HPDE6-E6E7 (cell line): ENCODE data around the gene TRPM3.

Source experiments
- DNase-seq: peaks from one replicate; pipeline ENCODE4 v3.0.0; 2011; ENCODE audit warnings: missing footprints; ENCODE audit errors: extremely low spot score

Gene TRPM3

DNA sequence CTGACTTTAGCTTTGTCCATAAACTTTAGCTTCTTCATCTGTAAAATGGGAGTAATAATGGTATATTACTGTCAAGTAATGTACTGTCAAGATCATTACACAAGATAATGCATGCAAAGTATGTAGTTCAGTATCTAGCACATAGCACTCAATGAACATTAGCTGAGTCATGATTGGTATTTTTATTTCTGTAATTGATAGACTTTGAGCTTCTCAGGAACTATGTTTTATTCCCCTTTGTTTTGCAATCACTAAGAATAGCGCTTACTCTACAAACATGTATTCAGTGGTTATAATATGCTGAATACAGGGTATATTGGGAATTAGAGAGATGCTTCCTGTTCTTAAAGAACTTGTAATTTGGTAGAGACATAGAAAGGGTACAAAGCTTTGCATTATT lies 564.6 kb downstream of the TRPM3 start:
- no peak for DNase-seq

GRCh38 chr9:70554881-70555280 lies 566.5 kb downstream of the TRPM3 start:
- no peak for DNase-seq

DNA sequence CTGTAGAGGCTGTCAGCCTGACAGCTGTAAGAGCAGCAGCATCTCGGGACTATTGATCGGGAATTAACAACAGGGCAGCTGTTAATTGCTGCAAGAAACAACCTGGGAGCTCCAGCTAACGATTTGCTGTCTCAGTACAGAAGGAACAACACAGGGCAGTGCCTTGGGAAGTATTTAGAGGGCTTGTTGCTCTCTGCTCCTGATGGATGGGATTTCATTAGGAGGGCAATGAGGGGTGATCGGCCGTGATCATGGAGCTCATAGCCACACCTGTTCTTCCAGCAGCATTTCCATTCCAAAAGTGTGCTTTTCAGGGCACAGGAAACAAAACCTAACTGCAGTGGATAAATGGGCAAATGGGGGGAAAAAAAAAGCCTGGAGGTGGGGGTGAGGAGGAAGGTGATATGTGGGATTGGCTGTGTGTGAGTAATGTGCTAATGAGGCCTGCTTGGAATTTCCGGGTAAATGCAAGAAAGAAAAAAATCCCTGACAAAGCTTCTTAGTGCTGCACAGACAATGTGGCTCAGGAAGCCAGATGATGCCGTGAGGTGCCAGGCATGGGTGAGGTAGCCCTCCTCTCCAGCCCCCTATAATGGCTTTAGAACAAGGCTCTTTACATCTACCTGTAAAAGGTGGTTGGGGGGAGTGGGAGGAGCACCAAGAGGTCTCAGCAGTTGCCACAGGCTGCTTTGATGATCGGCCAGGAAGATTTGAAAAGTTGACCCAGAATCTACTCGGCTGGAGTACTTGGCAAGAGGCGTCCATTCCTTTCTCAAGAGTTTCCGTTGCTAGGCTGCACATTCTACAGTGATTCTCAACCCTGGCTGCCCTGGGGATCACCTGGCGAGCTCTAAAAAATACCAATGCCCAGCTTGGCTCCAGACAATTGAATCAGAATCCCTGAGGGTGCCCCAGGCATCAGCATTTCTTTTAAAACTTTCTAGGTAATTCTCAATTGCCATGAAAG lies 567.4 kb downstream of the TRPM3 start:
- peak; percentile 63 for DNase-seq

GRCh38 chr9:70552561-70552960 lies 568.9 kb downstream of the TRPM3 start:
- DNase-seq: no peak

DNA sequence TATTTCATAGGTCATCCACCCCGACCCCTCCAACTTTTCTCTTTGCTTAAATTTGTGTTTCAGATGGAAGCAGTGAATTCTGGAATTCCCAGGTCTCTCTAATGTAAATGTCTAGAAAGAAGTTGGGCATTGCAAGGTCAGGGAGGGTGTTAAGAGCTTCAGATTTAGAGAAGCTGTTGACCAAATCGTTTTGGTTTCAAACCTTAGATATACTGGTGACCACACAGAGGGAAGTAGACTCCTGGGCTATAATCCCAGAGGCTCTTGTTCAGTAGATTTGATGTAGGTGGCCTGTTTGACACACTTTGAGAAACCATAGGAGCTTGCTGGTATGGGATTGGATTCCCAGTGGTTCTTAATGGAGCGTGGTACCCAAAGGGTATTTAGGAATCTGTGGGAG lies 569.6 kb downstream of the TRPM3 start:
- DNase-seq: no peak

DNA sequence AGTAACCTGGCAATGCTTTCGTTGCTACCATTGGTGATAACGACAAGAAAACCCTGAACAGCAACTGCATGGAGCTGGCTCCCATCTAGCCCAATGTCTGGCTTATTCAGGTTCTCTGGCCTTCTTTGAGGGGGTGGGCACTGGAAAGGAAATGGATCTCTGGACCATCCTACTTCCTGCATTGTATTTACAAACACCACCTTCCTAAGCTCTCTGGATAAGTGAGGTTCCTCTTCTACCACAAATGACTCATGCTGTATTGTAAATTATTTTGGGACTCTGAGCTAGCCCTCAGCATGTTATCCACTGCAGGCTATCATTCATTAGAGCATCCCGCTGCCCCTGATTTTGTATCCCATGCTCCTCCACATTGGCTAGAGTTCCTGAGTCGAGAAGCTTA lies 570.0 kb downstream of the TRPM3 start:
- DNase-seq: no peak

DNA sequence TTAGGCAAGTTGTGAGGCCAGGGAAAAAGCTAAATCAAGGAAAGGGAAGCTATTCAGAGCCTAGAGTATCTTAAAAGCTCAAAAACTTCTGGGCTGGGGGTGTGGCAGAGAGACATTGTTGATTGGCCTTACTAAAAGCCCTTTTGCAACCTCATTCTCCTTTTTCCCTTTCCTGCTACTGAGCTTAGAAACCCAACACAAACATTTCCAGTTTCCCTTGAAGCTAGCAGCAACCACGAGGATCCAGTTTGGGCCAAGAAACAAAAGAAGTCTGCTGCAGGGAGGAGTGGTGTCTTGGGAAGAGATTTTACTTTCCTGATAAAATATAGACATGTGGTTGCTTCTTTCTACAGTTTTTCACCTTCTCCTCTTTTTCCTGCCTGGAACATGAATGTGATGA lies 571.5 kb downstream of the TRPM3 start:
- no peak for DNase-seq

- DNase-seq: no peak
These were observed 579.0 kb downstream of the TRPM3 start for GRCh38 chr9:70542311-70542931.

GRCh38 chr9:70540016-70540415 lies 581.4 kb downstream of the TRPM3 start:
- no peak for DNase-seq

GRCh38 chr9:70539526-70539925 lies 581.9 kb downstream of the TRPM3 start:
- no peak for DNase-seq

DNA sequence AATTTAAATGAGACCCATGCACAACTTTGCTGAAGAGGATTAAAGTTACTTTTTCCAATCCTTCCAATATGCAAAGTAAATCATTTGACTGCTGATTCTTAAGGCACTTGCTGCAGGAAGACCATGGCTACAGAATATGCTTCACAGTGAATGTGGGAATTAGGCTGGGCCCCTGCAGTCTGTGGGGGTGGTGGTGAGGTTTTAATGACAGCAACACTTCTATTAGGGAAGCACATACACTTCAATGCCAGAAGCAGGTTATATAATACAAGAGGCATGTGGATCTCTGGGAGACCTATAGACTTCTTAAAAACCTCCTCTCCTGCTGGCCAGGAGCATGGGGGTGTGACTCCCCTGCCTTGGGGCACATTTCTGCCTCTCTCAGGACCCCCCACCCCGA lies 582.4 kb downstream of the TRPM3 start:
- no peak for DNase-seq

DNA sequence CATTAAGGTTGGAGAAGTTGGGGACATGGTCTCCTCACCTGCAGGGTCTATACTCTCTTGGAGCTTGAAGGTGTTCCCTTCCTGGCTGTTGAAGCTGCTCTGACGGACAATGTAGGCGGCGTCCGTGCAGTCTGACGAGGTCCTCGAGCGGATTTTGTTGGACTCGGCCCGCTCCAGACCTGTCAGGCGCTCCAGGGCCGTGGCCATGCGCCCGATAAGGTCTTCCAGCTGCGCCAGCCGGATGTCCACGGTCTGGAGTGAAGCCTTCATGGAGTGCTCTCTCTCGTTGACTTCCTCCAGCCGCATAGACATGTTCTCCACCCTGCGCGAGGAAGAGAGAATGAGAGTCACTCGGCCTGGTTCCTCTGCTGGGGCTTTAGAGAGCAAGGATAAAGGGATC lies 584.3 kb downstream of the TRPM3 start:
- DNase-seq: no peak

DNA sequence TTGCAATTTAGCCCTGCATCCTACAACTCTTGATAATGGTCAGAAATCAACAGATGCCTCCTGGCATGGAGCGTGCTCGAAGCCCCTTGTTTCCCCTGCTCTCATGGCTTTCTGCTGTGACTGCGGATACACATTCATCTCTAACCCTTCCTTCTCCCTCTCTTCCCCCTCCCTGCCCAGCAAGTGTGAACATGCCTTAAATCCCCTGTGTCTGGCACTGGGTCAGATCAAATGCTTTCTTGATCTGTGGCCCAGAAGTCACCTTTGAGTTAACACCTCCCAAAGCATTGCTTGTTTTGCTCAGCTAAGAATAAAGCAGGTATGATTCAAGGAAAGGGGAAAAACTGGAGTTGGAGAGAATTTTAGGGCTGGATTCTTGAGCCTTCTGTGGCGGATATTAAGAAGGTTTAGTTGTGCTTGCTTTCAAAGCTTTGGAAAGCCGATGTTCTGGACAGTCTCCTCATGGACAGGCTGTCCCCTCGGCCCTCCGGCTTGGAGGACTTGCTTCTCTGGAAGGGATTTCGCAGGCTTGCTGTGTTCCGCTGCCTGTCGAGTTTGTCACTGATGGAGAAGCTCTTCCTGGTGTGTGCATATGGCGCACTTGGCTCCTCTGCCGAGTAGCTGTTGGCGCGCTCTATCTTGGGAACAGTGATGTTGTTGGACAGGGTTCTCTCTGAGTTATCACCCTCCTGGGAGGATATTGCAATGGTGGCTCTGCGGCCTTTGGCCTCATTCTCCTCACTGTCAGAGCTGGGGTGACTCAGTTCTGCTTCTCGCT lies 585.7 kb downstream of the TRPM3 start:
- no peak for DNase-seq

GRCh38 chr9:70534471-70534870 lies 587.0 kb downstream of the TRPM3 start:
- DNase-seq: no peak

DNA sequence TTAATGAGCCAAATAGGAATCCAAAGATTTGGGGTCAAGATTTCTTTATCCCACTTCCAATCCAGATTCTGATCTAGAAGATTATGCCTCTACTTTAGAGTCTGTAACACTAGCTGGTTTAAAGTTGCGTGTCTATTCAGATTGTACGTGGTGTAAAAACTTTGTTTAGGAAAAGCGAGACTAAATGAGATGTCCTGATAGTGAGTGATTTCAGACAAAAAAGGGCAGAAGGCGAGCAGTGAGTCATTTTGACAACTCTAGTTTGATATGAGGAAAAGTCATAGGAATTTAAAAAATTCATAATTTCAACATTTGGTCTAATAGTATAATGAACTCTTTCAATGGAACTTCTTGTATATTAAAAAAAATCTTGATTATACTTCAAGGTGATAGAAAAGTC lies 587.4 kb downstream of the TRPM3 start:
- DNase-seq: no peak

DNA sequence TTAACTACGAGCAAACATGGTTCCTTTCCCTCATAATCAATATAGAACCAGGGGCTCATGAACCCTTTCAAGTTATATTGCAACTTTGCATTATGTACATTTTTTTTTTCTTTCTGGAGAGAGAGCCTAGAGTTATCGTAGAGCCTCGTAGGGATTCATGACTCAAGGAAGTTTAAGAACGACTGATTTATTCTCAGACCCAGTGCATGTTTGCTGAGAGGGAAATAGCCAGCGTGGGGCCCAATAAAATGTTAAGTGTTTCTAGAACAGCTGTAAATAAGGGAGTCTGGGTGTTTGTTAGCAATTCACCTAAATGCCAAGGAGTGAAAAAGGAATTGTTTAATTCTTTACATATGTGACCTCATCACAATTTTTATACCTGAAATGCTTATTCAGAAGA lies 587.9 kb downstream of the TRPM3 start:
- DNase-seq: no peak

DNA sequence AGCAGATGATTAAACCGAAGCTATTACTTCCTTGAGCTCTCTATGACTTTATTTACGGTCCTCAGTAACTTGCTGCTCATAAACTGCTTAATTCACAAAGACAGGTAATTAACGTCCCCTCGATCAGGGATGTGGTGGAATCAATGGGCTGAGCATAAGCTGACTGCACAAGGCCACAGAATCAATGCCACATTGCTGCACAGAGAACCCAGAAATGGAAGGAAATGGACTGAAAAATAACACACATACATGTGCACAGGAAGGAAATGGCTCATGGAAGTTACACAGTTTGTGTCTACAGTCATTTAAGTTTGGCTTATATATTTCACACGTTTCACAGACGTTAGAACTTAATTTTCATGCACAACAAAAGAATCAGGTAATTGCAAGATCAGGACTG lies 588.7 kb downstream of the TRPM3 start:
- DNase-seq: no peak

- DNase-seq: no peak
These were observed 590.1 kb downstream of the TRPM3 start for GRCh38 chr9:70531311-70531710.

- no peak for DNase-seq
These were observed 590.7 kb downstream of the TRPM3 start for GRCh38 chr9:70530716-70531115.

GRCh38 chr9:70529833-70530232 lies 591.6 kb downstream of the TRPM3 start:
- DNase-seq: no peak

- DNase-seq: no peak
These were observed 592.0 kb downstream of the TRPM3 start for GRCh38 chr9:70529377-70529776.

- DNase-seq: no peak
These were observed 594.5 kb downstream of the TRPM3 start for GRCh38 chr9:70526902-70527301.
